ENCODE results near the gene ARHGAP23. TPM values are rescaled to one million over a fixed set of nuclear protein-coding genes. Genes with fewer than 3 reads are reported as not detected.
A peak's percentile ranks its signal among the peaks of the same experiment; 100 is the strongest.

ARHGAP23 gene, protein sequence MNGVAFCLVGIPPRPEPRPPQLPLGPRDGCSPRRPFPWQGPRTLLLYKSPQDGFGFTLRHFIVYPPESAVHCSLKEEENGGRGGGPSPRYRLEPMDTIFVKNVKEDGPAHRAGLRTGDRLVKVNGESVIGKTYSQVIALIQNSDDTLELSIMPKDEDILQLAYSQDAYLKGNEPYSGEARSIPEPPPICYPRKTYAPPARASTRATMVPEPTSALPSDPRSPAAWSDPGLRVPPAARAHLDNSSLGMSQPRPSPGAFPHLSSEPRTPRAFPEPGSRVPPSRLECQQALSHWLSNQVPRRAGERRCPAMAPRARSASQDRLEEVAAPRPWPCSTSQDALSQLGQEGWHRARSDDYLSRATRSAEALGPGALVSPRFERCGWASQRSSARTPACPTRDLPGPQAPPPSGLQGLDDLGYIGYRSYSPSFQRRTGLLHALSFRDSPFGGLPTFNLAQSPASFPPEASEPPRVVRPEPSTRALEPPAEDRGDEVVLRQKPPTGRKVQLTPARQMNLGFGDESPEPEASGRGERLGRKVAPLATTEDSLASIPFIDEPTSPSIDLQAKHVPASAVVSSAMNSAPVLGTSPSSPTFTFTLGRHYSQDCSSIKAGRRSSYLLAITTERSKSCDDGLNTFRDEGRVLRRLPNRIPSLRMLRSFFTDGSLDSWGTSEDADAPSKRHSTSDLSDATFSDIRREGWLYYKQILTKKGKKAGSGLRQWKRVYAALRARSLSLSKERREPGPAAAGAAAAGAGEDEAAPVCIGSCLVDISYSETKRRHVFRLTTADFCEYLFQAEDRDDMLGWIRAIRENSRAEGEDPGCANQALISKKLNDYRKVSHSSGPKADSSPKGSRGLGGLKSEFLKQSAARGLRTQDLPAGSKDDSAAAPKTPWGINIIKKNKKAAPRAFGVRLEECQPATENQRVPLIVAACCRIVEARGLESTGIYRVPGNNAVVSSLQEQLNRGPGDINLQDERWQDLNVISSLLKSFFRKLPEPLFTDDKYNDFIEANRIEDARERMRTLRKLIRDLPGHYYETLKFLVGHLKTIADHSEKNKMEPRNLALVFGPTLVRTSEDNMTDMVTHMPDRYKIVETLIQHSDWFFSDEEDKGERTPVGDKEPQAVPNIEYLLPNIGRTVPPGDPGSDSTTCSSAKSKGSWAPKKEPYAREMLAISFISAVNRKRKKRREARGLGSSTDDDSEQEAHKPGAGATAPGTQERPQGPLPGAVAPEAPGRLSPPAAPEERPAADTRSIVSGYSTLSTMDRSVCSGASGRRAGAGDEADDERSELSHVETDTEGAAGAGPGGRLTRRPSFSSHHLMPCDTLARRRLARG (N-terminal part only)
- 0.19 and 0.61 TPM in 2 replicates for total RNA-seq

- no peaks in the 10 kb centered on the region for H3K9me3 Mint-ChIP-seq
- no peak within 1 kb of the TSS for H3K27ac Mint-ChIP-seq
- peak within 1 kb of the TSS; percentile 76 for H3K4me3 Mint-ChIP-seq
- DNase-seq = peak; percentile 79
- H3K27me3 Mint-ChIP-seq = peaks cover 44% of the 10 kb centered on the region
- H3K4me1 Mint-ChIP-seq = peaks cover 7% of the 10 kb centered on the region
- intact Hi-C loops (cut with micrococcal nuclease) = loop anchor here (10.0 kb wide), 1 partner anchor 247 kb away; the partner anchor contains the start of gene EPOP
- no peaks in the 10 kb centered on the region for H3K36me3 Mint-ChIP-seq (ENCODE audit: low read depth)
Measured at GRCh38 chr17:38428112-38428642, at the start of gene ARHGAP23. Gene ARHGAP23 (plus strand): TSS chr17:38428464. CDS start chr17:38428486, 22 bp downstream.

DNA sequence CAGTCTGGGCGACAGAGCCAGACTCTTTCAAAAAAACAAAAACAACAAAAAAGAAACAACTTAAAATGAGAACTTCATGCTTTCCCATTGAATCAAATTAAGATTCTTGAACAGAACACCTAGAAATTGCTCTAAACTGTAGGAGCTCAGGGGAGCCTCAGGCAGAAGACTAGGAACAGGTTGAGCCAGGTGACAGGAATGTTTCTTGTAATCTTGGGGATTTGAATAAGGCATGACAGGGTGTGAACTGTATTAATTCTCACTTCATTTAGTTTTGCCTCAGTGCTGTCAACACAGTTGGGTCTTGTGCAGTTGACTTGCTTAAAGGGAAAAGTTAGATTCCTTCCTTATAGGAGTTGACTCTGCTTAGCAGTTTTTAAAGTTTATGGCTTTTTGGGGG is 48.8 kb upstream of the ARHGAP23 start:
- no peak overlapping the region for H3K4me3 Mint-ChIP-seq
- intact Hi-C loops (cut with micrococcal nuclease) = no loop called here
- H3K27ac Mint-ChIP-seq = no peak overlapping the region
- H3K36me3 Mint-ChIP-seq (ENCODE audit: low read depth) = peaks cover 14% of the 10 kb centered on the region
- no peak for DNase-seq
- no peaks in the 10 kb centered on the region for H3K27me3 Mint-ChIP-seq
- H3K9me3 Mint-ChIP-seq = no peaks in the 10 kb centered on the region
- H3K4me1 Mint-ChIP-seq = no peaks in the 10 kb centered on the region

- H3K27ac Mint-ChIP-seq = no peak overlapping the region
- H3K4me3 Mint-ChIP-seq = no peak overlapping the region
- H3K9me3 Mint-ChIP-seq = no peaks in the 10 kb centered on the region
- no peaks in the 10 kb centered on the region for H3K27me3 Mint-ChIP-seq
- no peak for DNase-seq
- peaks cover 18% of the 10 kb centered on the region for H3K36me3 Mint-ChIP-seq (ENCODE audit: low read depth)
- H3K4me1 Mint-ChIP-seq = no peaks in the 10 kb centered on the region
- intact Hi-C loops (cut with micrococcal nuclease) = no loop called here
Measured at GRCh38 chr17:38395090-38395489, 33.2 kb upstream of the ARHGAP23 start.

- Mint-ChIP-seq H3K36me3 (ENCODE audit: low read depth) (peaks cover 23% of the 10 kb centered on the region), H3K27me3 (no peaks in the 10 kb centered on the region), H3K4me1 (no peaks in the 10 kb centered on the region), H3K9me3 (no peaks in the 10 kb centered on the region), H3K4me3 (no peak overlapping the region), H3K27ac (no peak overlapping the region)
- intact Hi-C loops (cut with micrococcal nuclease) = no loop called here
- DNase-seq = no peak
Measured at GRCh38 chr17:38397227-38397626, 31.0 kb upstream of the ARHGAP23 start.

DNA sequence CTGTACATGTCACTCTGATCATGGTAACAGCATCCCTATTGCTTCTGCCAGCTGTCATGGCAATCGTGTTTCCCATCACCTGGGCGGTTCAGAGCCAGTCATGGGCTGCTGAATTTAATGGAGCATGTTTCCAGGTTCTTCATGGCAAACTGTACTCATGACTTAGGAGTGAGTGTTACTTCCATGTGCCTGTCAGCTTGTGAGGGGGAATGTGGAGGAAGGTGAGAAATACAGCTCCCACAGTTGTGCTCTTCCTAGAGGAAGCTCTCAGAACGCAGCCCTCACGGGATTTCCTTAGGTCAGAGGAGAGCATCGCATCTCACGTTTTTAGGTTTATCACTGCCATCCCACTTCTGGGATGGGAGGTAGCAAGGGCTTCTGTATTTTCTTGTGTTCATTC is 28.0 kb upstream of the ARHGAP23 start:
- no peak overlapping the region for H3K27ac Mint-ChIP-seq
- H3K9me3 Mint-ChIP-seq = no peaks in the 10 kb centered on the region
- no peak overlapping the region for H3K4me3 Mint-ChIP-seq
- H3K27me3 Mint-ChIP-seq = no peaks in the 10 kb centered on the region
- peaks cover 22% of the 10 kb centered on the region for H3K36me3 Mint-ChIP-seq (ENCODE audit: low read depth)
- no peak for DNase-seq
- no peaks in the 10 kb centered on the region for H3K4me1 Mint-ChIP-seq
- intact Hi-C loops (cut with micrococcal nuclease) = no loop called here

- intact Hi-C loops (cut with micrococcal nuclease) = no loop called here
- H3K9me3 Mint-ChIP-seq = no peaks in the 10 kb centered on the region
- DNase-seq = no peak
- no peaks in the 10 kb centered on the region for H3K27me3 Mint-ChIP-seq
- no peak overlapping the region for H3K27ac Mint-ChIP-seq
- no peaks in the 10 kb centered on the region for H3K4me1 Mint-ChIP-seq
- H3K4me3 Mint-ChIP-seq = no peak overlapping the region
- H3K36me3 Mint-ChIP-seq (ENCODE audit: low read depth) = peaks cover 12% of the 10 kb centered on the region
Measured at GRCh38 chr17:38401459-38401858, 26.8 kb upstream of the ARHGAP23 start.

- intact Hi-C loops (cut with micrococcal nuclease) = no loop called here
- Mint-ChIP-seq H3K27ac (no peak overlapping the region), H3K9me3 (no peaks in the 10 kb centered on the region), H3K36me3 (ENCODE audit: low read depth) (peaks cover 6% of the 10 kb centered on the region), H3K4me1 (no peaks in the 10 kb centered on the region), H3K4me3 (no peak overlapping the region), H3K27me3 (no peaks in the 10 kb centered on the region)
- DNase-seq = no peak
Measured at GRCh38 chr17:38402897-38403296, 25.4 kb upstream of the ARHGAP23 start.

GRCh38 chr17:38403491-38403890 is 24.8 kb upstream of the ARHGAP23 start:
- DNase-seq = no peak
- no peaks in the 10 kb centered on the region for H3K27me3 Mint-ChIP-seq
- H3K27ac Mint-ChIP-seq = no peak overlapping the region
- H3K4me3 Mint-ChIP-seq = no peak overlapping the region
- H3K9me3 Mint-ChIP-seq = no peaks in the 10 kb centered on the region
- H3K36me3 Mint-ChIP-seq (ENCODE audit: low read depth) = peaks cover 6% of the 10 kb centered on the region
- H3K4me1 Mint-ChIP-seq = no peaks in the 10 kb centered on the region
- intact Hi-C loops (cut with micrococcal nuclease) = no loop called here

- intact Hi-C loops (cut with micrococcal nuclease) = no loop called here
- Mint-ChIP-seq H3K4me3 (no peak overlapping the region), H3K9me3 (no peaks in the 10 kb centered on the region), H3K36me3 (ENCODE audit: low read depth) (peaks cover 6% of the 10 kb centered on the region), H3K27me3 (no peaks in the 10 kb centered on the region), H3K4me1 (no peaks in the 10 kb centered on the region), H3K27ac (no peak overlapping the region)
- no peak for DNase-seq
Measured at GRCh38 chr17:38404174-38404943, 23.9 kb upstream of the ARHGAP23 start.

- Mint-ChIP-seq H3K4me1 (no peaks in the 10 kb centered on the region), H3K9me3 (no peaks in the 10 kb centered on the region), H3K36me3 (ENCODE audit: low read depth) (peaks cover 6% of the 10 kb centered on the region), H3K27ac (no peak overlapping the region), H3K27me3 (no peaks in the 10 kb centered on the region), H3K4me3 (no peak overlapping the region)
- no peak for DNase-seq
- intact Hi-C loops (cut with micrococcal nuclease) = no loop called here
Measured at GRCh38 chr17:38405654-38406053, 22.6 kb upstream of the ARHGAP23 start.

DNA sequence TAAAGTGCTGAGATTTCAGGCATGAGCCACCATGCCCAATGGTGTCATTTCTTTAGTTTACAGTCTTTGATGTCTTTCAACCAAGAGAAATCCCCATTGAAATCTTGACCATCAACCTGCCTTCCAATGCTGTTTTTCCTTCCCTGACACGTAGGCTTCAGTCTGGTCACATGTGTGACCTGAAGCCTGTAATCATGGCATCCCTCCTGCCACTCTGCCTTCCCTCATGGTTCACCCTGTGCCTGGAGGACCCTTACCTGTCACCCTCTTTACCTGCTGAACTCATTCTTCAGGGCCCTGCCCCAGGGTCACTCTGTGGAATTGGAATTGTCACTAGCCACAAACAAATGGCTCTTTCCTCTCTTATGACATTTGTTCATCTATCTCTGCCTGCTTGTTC is 18.1 kb upstream of the ARHGAP23 start:
- no peak overlapping the region for H3K4me3 Mint-ChIP-seq
- intact Hi-C loops (cut with micrococcal nuclease) = no loop called here
- H3K27ac Mint-ChIP-seq = no peak overlapping the region

DNA sequence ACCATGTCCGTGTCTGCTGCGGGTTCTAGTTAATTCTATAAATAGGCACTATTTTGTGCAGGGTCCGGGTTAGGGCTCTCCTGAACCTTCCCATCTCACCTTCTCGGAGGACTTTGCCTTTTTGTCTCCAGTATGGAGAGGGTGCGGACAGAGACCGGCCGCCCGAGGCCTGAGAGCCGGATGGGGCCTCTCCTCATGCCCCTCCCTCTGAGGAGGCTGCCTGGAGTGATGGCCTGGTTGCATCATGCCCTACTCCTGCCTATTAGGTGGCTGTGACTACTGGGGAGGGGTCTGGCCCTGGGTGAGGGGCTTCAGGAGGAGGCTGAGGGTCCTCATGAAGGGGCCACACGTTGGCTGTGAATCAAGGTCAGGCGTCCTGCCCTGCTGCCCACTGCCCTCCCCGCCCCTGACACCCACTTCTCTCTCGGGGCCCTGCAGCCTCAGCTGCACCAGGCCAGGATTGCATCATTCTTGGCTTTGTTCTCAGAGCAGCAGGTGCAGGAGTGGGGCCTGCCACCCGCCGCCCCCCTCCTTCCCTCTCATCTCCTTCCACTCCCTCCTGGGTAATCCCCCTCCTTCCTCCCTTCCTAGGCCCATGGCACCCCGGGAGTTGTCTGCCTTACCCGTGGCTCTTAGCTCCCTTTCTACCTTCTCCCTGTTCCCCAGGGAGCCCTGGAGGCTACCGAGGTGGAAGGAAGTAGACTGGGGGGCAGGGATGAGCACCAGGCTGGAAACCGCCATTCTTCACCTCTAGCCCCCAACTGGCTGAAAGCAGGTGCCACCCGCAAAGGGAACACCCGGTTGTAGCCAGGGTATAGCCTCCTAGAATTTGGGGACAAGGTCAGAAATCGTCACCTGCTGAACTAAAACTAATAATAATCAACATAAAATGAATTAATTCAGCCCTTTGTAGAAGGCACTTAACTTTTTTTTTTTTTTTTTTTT is 12.7 kb upstream of the ARHGAP23 start:
- Mint-ChIP-seq H3K27ac (peak overlapping the region; percentile 82), H3K27me3 (peaks cover 26% of the 10 kb centered on the region), H3K4me1 (peaks cover 9% of the 10 kb centered on the region), H3K36me3 (ENCODE audit: low read depth) (no peaks in the 10 kb centered on the region), H3K4me3 (peak overlapping the region; percentile 68), H3K9me3 (no peaks in the 10 kb centered on the region)
- peak; percentile 64 for DNase-seq
- intact Hi-C loops (cut with micrococcal nuclease) = no loop called here

More for the DNA sequence above, 18.1 kb upstream of the ARHGAP23 start:
- no peak for DNase-seq
- H3K27me3 Mint-ChIP-seq = no peaks in the 10 kb centered on the region
- H3K4me1 Mint-ChIP-seq = peaks cover 1% of the 10 kb centered on the region
- H3K9me3 Mint-ChIP-seq = no peaks in the 10 kb centered on the region
- H3K36me3 Mint-ChIP-seq (ENCODE audit: low read depth) = no peaks in the 10 kb centered on the region

All from activated CD4-positive, alpha-beta T cell treated with anti-CD3 and anti-CD28 coated beads, Interleukin-2, amount 10 ng/mL, durations not matched to agents 24 days and 14 days (primary cell).